IPS-15b (cell line): ENCODE results near the gene CHD2.
A peak's percentile ranks its signal among the peaks of the same experiment; 100 is the strongest.

Experiments
- H3K27me3 ChIP-seq: one replicate; pipeline ENCODE4 v1.6.1; 2013; ENCODE audit warnings: low read length; ENCODE audit not compliant: control insufficient read depth, insufficient read depth
- H3K36me3 ChIP-seq: one replicate; pipeline ENCODE4 v1.6.1; 2013; ENCODE audit warnings: low read length; ENCODE audit not compliant: control insufficient read depth, insufficient read depth
- H3K4me1 ChIP-seq: one replicate; pipeline ENCODE4 v1.6.1; 2013; ENCODE audit warnings: mild to moderate bottlenecking, low read length; ENCODE audit not compliant: control insufficient read depth, insufficient read depth
- H3K4me3 ChIP-seq: one replicate; pipeline ENCODE4 v1.5.1; 2013; ENCODE audit warnings: low read depth, low read length
- H3K9ac ChIP-seq: one replicate; pipeline ENCODE4 v1.6.1; 2013; ENCODE audit warnings: low read depth, mild to moderate bottlenecking, low read length
- H3K9me3 ChIP-seq: one replicate; pipeline ENCODE4 v1.6.1; 2013; ENCODE audit warnings: mild to moderate bottlenecking, low read length; ENCODE audit not compliant: control insufficient read depth, insufficient read depth

Gene CHD2

GRCh38 chr15:92902737-92903593 lies 2.8 kb downstream of the CHD2 start:
- Histone ChIP-seq H3K4me1 (peaks cover 20% of the 10 kb centered on the region), H3K9ac (no peak overlapping the region), H3K27me3 (no peaks in the 10 kb centered on the region), H3K36me3 (no peaks in the 10 kb centered on the region), H3K4me3 (peak overlapping the region; percentile 93), H3K9me3 (no peaks in the 10 kb centered on the region)

GRCh38 chr15:92903631-92903965 lies 3.5 kb downstream of the CHD2 start:
- H3K9ac ChIP-seq = peak overlapping the region; percentile 84
- no peaks in the 10 kb centered on the region for H3K9me3 ChIP-seq
- peaks cover 23% of the 10 kb centered on the region for H3K4me1 ChIP-seq
- peak overlapping the region; percentile 93 for H3K4me3 ChIP-seq
- H3K27me3 ChIP-seq = no peaks in the 10 kb centered on the region
- H3K36me3 ChIP-seq = no peaks in the 10 kb centered on the region

GRCh38 chr15:92903966-92904721 lies 4.0 kb downstream of the CHD2 start:
- Histone ChIP-seq H3K4me3 (peak overlapping the region; percentile 93), H3K9me3 (no peaks in the 10 kb centered on the region), H3K9ac (peak overlapping the region; percentile 84), H3K4me1 (peaks cover 23% of the 10 kb centered on the region), H3K36me3 (no peaks in the 10 kb centered on the region), H3K27me3 (no peaks in the 10 kb centered on the region)

- H3K9me3 ChIP-seq = no peaks in the 10 kb centered on the region
- H3K4me1 ChIP-seq = peaks cover 23% of the 10 kb centered on the region
- no peaks in the 10 kb centered on the region for H3K27me3 ChIP-seq
- H3K36me3 ChIP-seq = no peaks in the 10 kb centered on the region
- peak overlapping the region; percentile 13 for H3K9ac ChIP-seq
- peak overlapping the region; percentile 52 for H3K4me3 ChIP-seq
Measured at GRCh38 chr15:92904722-92905571, 4.8 kb downstream of the CHD2 start.

- H3K27me3 ChIP-seq = no peaks in the 10 kb centered on the region
- no peaks in the 10 kb centered on the region for H3K36me3 ChIP-seq
- H3K4me1 ChIP-seq = peaks cover 23% of the 10 kb centered on the region
- H3K9me3 ChIP-seq = no peaks in the 10 kb centered on the region
- H3K4me3 ChIP-seq = no peak overlapping the region
- H3K9ac ChIP-seq = no peak overlapping the region
Measured at GRCh38 chr15:92906020-92906419, 5.9 kb downstream of the CHD2 start.

- Histone ChIP-seq H3K27me3 (no peaks in the 10 kb centered on the region), H3K9me3 (no peaks in the 10 kb centered on the region), H3K4me1 (peaks cover 23% of the 10 kb centered on the region), H3K36me3 (no peaks in the 10 kb centered on the region), H3K9ac (no peak overlapping the region), H3K4me3 (no peak overlapping the region)
Measured at GRCh38 chr15:92906563-92907081, 6.5 kb downstream of the CHD2 start.

GRCh38 chr15:92907229-92907628 lies 7.1 kb downstream of the CHD2 start:
- Histone ChIP-seq H3K9me3 (no peaks in the 10 kb centered on the region), H3K4me1 (peaks cover 23% of the 10 kb centered on the region), H3K36me3 (no peaks in the 10 kb centered on the region), H3K27me3 (no peaks in the 10 kb centered on the region), H3K9ac (no peak overlapping the region), H3K4me3 (no peak overlapping the region)

- Histone ChIP-seq H3K9me3 (no peaks in the 10 kb centered on the region), H3K36me3 (no peaks in the 10 kb centered on the region), H3K4me1 (peaks cover 23% of the 10 kb centered on the region), H3K9ac (no peak overlapping the region), H3K4me3 (no peak overlapping the region), H3K27me3 (no peaks in the 10 kb centered on the region)
Measured at GRCh38 chr15:92907896-92908712, 8.0 kb downstream of the CHD2 start.

- Histone ChIP-seq H3K27me3 (no peaks in the 10 kb centered on the region), H3K9ac (no peak overlapping the region), H3K9me3 (no peaks in the 10 kb centered on the region), H3K36me3 (no peaks in the 10 kb centered on the region), H3K4me1 (peaks cover 24% of the 10 kb centered on the region), H3K4me3 (no peak overlapping the region)
Measured at GRCh38 chr15:92908713-92909057, 8.6 kb downstream of the CHD2 start.

- H3K4me1 ChIP-seq = peaks cover 27% of the 10 kb centered on the region
- H3K9ac ChIP-seq = no peak overlapping the region
- H3K9me3 ChIP-seq = no peaks in the 10 kb centered on the region
- H3K27me3 ChIP-seq = no peaks in the 10 kb centered on the region
- no peaks in the 10 kb centered on the region for H3K36me3 ChIP-seq
- no peak overlapping the region for H3K4me3 ChIP-seq
Measured at GRCh38 chr15:92909136-92909781, 9.1 kb downstream of the CHD2 start.
